GM12875 (cell line): ENCODE data around the gene GEMIN4.

Experiments used
- H3K4me3 ChIP-seq: one replicate; pipeline ENCODE4 v1.5.1; 2011; ENCODE audit warnings: low read depth, low read length, control low read depth
- TF ChIP-seq, protein P1 (sequence below): IDR thresholded peaks from 2 replicates; pipeline ENCODE4 v1.5.1; 2011; ENCODE audit warnings: low read depth, mild to moderate bottlenecking, control low read depth, inconsistent platforms, low read length, moderate library complexity, borderline replicate concordance; ENCODE audit not compliant: insufficient read depth

Gene GEMIN4

GRCh38 chr17:696369-696768 is 55.7 kb downstream of the GEMIN4 start:
- no peak overlapping the region for H3K4me3 ChIP-seq
- TF ChIP-seq, protein P1, sequence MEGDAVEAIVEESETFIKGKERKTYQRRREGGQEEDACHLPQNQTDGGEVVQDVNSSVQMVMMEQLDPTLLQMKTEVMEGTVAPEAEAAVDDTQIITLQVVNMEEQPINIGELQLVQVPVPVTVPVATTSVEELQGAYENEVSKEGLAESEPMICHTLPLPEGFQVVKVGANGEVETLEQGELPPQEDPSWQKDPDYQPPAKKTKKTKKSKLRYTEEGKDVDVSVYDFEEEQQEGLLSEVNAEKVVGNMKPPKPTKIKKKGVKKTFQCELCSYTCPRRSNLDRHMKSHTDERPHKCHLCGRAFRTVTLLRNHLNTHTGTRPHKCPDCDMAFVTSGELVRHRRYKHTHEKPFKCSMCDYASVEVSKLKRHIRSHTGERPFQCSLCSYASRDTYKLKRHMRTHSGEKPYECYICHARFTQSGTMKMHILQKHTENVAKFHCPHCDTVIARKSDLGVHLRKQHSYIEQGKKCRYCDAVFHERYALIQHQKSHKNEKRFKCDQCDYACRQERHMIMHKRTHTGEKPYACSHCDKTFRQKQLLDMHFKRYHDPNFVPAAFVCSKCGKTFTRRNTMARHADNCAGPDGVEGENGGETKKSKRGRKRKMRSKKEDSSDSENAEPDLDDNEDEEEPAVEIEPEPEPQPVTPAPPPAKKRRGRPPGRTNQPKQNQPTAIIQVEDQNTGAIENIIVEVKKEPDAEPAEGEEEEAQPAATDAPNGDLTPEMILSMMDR, result no peak
